ENCODE measurements around the gene TENT5C. TPM values are rescaled to one million over a fixed set of nuclear protein-coding genes. Genes with fewer than 3 reads are reported as not detected.

TENT5C gene
- total and polyA plus RNA-seq, 9 of the 15 experiments (the other 6 are each of a cell fraction or from before 2014, with no cell fraction given), result 1.8 to 7.7 (median 4.0) TPM

DNA sequence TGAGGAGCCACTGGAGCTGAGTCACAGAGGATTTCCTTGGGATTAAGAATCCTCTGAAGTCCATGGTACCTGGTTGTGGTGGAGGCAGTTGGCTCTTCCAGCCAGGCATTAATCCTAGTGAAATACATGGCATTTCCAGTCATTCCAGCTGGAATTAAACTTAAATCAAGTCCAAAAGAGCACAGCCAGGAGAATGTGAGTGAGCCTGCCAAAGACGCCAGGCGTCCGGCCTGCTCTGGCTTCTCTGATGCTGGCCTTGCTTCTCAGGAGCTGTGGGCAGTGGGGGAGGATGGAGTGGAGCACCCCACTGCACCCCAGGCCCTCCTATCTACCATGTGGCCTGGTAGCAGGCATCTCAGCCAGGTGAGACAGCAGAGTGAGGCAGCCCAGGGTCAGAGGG, 23.4 kb upstream of the TENT5C start (continued):
- TF ChIP-seq ZNF174 (CRISPR knock-in tag; IDR thresholded peaks at IDR 0.05) (no peak), ZBTB1 (CRISPR knock-in tag; IDR thresholded peaks at IDR 0.05; ENCODE audit: borderline replicate concordance, low read depth) (no peak), POLR2A (conservative IDR thresholded peaks at IDR 0.05) (no peak), HNRNPH1 (optimal IDR thresholded peaks at IDR 0.05; ENCODE audit: low read depth, low read length) (no peak), HBP1 (CRISPR knock-in tag; IDR thresholded peaks at IDR 0.05) (no peak), NR2C1 (IDR thresholded peaks at IDR 0.05) (no peak), NR2C1 (tag; IDR thresholded peaks at IDR 0.05) (no peak), SRSF7 (optimal IDR thresholded peaks at IDR 0.05; ENCODE audit: low read depth, low read length) (no peak)
- TF ChIP-seq, protein P1, sequence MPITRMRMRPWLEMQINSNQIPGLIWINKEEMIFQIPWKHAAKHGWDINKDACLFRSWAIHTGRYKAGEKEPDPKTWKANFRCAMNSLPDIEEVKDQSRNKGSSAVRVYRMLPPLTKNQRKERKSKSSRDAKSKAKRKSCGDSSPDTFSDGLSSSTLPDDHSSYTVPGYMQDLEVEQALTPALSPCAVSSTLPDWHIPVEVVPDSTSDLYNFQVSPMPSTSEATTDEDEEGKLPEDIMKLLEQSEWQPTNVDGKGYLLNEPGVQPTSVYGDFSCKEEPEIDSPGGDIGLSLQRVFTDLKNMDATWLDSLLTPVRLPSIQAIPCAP (CRISPR knock-in tag; IDR thresholded peaks at IDR 0.05; ENCODE audit: borderline replicate concordance), result no peak

DNA sequence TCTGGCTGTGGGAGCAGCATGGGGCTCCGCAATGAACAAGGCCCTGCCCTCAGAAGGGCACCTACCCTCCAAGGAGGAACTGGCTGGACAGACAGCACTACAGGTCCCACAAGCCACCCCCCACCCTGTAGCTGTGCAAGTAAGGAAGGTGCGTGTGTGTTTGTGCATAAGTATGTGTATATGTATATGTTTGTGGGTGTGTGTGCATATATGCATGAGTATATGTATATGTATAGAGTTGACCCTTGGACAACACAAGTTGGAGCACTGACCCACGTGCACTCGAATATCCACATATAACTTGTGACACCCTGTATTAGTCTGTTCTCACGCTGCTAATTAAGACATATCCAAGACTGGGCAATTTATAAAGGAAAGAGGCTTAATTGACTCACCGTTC, 22.6 kb upstream of the TENT5C start:
- Histone ChIP-seq H3K4me1 (replicated peaks in 1 of 2; ENCODE audit: control insufficient read depth in 2 of 2, insufficient read depth in 2 of 2, low read length in 2 of 2) (peaks cover 3 to 8% of the 10 kb centered on the region in 2 experiments; a peak in 3 of 5 replicates), H3K9me1 (ENCODE audit: control insufficient read depth, insufficient read depth, low read length) (no peaks in the 10 kb centered on the region), H4K20me1 (replicated peaks; ENCODE audit: control insufficient read depth, insufficient read depth, low read length) (no peaks in the 10 kb centered on the region), H3K79me2 (ENCODE audit: control insufficient read depth, insufficient read depth, low read length) (no peaks in the 10 kb centered on the region), H2AFZ (ENCODE audit: low read depth, low read length) (no peak overlapping the region), H3K9me3 (replicated peaks; ENCODE audit: control insufficient read depth, insufficient read depth, low read depth, low read length) (no peaks in the 10 kb centered on the region; the same call in 1 of the 2 replicates), H3K9ac (ENCODE audit: insufficient read depth in 1 of 2, low read depth in 2 of 2, low read length in 2 of 2) (no peak overlapping the region), H3K4me2 (ENCODE audit: insufficient read depth, low read length) (no peak overlapping the region), H3K27ac (ENCODE audit: extremely low read depth, low read depth, low read length) (no peak overlapping the region), H3K27me3 (ENCODE audit: control insufficient read depth in 2 of 2, insufficient read depth in 2 of 2, low read length in 2 of 2) (no peaks in the 10 kb centered on the region), H3K36me3 (ENCODE audit: control insufficient read depth, insufficient read depth, low read length) (no peaks in the 10 kb centered on the region), H3K4me3 (no peak overlapping the region)
- no TSS peak for BruUV-seq (replicated peaks)
- intact Hi-C loops (cut with micrococcal nuclease), result no loop called here
- in situ Hi-C loops (cut with MboI), result no loop called here
- ChIA-PET CTCF (ENCODE audit: low intra/inter-chr PET ratio) (no interaction called here), POLR2A (interaction anchor here (0.6 to 2.3 kb wide), 3 partner anchors 10 to 26 kb away, joined by 3 to 8 read pairs (median 3); no protein-coding TSS in a partner anchor)
- no peak for FAIRE-seq
- DNase-seq (ENCODE audit: extremely low read depth in 1 of 4, low spot score in 3 of 4), result no peak
- WGBS (ENCODE audit: insufficient coverage, low coverage, missing lambda C conversion rate), result 34% methylated on average over 6 of the region's 6 CpGs
- ATAC-seq, result no peak
- TF ChIP-seq TBL1XR1 (IDR thresholded peaks at IDR 0.05; ENCODE audit: low read length in 2 of 2) (no peak), ZFP1 (CRISPR knock-in tag; IDR thresholded peaks at IDR 0.05) (no peak), KLF6 (CRISPR knock-in tag; IDR thresholded peaks at IDR 0.05; ENCODE audit: borderline replicate concordance) (no peak), PATZ1 (CRISPR knock-in tag; IDR thresholded peaks at IDR 0.05; ENCODE audit: borderline replicate concordance) (no peak), MTF1 (CRISPR knock-in tag; IDR thresholded peaks at IDR 0.05; ENCODE audit: borderline replicate concordance) (no peak), CBFA2T3 (IDR thresholded peaks at IDR 0.05) (no peak)
- TF ChIP-seq, protein P2, sequence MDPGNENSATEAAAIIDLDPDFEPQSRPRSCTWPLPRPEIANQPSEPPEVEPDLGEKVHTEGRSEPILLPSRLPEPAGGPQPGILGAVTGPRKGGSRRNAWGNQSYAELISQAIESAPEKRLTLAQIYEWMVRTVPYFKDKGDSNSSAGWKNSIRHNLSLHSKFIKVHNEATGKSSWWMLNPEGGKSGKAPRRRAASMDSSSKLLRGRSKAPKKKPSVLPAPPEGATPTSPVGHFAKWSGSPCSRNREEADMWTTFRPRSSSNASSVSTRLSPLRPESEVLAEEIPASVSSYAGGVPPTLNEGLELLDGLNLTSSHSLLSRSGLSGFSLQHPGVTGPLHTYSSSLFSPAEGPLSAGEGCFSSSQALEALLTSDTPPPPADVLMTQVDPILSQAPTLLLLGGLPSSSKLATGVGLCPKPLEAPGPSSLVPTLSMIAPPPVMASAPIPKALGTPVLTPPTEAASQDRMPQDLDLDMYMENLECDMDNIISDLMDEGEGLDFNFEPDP (CRISPR knock-in tag; IDR thresholded peaks at IDR 0.05), result no peak

All from K562 (cell line).